ENCODE results near the gene DOK7.

The DOK7 gene

DNA sequence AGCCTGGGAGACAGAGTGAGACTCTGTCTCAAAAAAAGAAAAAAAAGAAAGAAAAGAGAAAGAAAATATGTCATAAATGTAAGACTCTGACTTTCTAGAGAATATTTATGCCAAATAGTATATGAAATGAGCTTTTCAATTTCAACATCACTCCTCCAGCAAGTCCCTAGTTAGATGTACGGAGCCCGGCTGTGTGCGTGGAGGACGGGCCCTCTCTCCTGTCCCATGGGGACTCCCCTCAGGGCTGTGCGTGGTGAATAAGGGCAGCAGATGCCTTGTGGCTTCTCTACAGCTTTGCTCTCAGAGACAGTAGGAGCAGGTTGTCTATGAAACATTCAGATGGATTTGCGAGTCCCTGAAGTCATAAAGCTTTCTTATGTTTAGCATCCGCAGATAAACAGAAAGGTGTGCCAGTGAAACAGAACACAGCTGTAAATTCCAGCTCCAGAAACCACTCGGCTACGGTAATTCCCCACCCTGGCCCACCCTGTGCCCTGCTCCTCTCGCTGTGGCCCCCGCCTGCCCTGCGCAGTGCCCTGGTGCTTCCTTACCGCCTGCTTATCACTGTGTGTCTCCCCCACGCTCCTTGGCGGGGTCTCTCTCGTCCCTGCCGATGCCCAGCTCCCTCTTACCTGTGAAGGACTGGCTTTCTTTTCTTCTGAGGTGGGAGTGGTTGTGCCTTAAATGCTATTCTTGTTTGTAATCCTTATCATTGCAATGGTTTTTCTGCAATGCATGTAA, 35.2 kb upstream of the DOK7 start:
- DNase-seq (ENCODE audit: low read depth): no peak

DNA sequence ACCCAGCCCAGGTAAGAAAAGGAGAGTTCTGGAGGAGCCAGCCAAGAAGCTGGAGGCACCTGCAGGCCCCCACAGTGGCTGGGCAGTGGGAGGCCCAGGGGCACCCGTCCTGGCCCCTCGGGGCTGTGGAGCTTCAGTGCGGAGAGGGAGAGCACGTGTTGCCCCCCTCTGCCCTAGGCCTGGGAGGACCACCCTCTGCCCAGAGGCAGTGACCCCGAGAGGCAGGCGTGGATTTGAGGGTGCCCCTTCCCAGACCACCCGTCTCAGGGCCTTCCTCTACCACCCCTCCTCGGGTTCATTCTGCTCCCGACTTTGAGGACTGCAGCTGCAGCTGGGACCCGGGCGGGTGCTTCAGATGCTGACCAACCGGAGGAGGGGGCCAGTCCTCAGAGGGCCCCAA, 33.5 kb upstream of the DOK7 start:
- DNase-seq (ENCODE audit: low read depth): no peak

DNA sequence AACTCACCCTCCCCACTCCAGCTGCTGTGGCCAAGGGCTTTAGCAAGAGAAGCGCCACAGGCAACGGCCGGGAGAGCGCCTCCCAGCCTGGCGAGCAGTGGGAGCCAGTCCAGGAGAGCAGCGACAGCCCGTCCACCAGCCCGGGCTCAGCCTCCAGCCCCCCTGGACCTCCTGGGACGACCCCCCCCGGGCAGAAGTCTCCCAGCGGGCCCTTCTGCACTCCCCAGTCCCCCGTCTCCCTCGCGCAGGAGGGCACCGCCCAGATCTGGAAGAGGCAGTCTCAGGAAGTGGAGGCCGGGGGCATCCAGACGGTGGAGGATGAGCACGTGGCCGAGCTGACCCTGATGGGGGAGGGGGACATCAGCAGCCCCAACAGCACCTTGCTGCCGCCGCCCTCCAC, 32.6 kb upstream of the DOK7 start:
- DNase-seq (ENCODE audit: low read depth): no peak

DNA sequence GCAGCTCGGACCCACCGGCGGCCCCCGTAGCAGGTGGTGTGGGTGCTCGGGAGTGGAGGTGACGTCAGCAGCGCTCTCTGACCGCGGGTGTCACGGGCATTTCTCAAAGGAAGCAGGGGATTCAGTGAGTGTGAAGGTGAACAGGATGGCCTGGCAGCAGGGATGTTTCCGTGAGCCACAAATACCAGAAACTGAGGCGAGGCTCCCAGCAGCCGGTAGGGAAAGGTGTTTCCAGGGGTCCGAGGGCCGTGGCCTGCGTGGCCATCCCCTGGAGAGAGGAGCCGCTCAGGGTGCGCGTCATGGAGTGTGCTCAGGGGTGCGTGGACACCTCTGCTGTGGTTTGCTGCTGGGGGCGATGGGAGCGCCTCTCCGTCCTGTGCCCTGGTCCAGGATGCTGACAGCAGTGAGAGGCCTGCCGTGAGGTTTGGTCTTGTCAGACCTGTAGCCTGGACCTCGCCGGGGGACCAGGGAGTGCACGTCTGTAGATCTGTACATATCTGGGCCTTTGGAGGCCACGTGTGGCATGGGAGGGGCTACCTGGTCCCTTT, 31.6 kb upstream of the DOK7 start:
- DNase-seq (ENCODE audit: low read depth): no peak

DNA sequence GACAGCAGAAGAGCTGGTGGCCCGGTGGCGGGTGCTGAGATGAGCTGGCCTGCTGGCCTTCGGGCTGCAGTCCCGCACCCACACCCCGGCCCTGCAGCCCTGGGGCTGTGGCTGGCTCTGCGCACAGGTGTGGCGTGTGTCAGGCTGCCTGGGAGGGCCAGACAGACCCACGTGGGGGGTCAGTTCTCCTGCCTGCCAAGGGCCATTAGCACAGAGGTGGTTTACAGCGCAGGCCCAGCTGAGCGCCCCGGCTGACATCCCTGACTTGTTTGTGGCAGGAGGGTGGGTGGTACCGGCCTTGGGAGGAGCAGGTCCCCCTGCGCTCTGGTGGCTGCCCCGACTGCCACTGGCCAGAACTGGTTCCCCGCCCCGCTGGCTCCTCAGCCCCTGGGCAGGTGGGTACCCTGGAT, 30.7 kb upstream of the DOK7 start:
- DNase-seq (ENCODE audit: low read depth): no peak

DNA sequence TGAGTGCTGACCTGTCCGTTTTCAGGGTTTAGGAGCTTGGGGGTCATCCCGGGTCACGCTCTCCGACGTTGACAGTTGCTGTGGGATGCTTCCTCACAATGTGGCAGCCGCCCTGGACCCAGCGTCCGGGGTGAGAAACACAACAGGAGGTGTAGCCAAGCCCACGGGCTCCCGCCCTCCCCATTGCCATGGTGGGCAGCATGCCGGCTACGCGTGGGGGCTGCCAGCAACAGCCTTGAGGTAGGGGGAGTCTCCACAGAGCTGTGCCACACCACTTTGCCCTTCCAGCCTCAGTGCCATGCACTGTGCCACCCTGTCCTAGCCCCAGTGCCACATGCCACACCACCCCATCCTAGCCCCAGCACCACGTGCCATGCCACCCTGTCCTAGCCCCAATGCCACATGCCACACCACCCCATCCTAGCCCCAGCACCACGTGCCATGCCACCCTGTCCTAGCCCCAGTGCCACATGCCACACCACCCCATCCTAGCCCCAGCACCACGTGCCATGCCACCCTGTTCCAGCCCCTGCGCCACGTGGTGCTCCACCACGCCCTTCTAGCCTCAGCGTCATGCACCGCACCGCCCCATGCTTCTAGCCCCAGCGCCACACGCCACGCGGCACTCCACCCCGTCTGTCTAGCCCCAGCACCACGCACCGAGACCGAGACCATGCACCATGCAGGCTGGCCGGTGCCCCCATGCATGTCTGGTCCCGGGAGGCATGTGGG, 29.8 kb upstream of the DOK7 start:
- no peak for DNase-seq (ENCODE audit: low read depth)

DNA sequence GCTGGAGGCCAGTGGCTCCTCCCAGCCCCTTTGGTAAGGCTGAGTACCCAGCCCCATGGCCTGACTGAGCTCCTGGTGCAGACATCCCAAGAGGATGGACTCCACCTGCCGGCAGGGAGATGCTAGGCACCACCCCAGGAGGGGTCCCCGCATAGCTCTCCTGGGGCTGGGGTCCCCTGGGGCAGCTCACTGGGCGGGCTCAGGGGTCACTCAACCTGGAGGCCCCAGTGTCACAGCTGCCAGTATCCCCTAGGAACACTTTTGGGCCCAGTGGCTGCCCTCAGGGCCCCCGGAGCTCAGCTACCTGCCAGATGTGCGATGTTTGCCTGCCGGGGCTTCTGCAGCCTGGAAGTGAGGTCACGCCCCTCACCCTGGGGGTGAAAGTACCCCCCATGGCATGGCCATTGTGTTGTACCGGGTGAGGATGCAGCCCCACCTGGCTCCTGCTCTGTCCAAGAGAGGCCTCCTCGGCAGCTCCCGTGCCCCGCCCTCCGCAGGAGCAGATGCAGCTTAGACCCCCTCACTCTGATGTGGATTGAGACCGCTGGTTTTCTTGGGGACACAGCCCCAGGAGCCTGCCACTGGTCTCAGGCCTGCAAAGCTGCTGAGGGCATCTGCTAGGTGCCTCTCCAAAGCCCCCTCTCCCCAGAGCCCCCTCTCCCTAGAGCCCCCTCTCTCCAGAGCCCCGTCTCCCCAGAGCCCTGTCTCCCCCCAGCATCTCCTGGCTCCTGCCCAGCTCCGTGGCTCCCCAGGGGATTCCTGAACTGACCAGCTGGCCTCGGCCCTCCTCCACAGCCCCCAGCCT, 28.0 kb upstream of the DOK7 start:
- DNase-seq (ENCODE audit: low read depth): no peak

DNA sequence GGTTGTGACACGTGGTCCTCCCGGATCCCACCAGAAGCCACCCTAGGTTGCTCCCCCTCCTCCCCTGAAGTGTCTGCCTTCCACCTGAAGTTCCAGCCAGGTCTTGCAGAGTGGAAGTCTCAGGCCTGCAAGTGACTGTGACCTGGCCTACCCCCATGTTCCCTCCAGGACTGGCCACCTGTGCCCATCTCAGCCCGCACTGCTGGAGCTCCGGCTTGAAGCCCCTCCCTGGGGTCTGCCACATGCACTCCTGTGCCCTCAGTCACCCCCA, 27.5 kb upstream of the DOK7 start:
- DNase-seq (ENCODE audit: low read depth): no peak

DNA sequence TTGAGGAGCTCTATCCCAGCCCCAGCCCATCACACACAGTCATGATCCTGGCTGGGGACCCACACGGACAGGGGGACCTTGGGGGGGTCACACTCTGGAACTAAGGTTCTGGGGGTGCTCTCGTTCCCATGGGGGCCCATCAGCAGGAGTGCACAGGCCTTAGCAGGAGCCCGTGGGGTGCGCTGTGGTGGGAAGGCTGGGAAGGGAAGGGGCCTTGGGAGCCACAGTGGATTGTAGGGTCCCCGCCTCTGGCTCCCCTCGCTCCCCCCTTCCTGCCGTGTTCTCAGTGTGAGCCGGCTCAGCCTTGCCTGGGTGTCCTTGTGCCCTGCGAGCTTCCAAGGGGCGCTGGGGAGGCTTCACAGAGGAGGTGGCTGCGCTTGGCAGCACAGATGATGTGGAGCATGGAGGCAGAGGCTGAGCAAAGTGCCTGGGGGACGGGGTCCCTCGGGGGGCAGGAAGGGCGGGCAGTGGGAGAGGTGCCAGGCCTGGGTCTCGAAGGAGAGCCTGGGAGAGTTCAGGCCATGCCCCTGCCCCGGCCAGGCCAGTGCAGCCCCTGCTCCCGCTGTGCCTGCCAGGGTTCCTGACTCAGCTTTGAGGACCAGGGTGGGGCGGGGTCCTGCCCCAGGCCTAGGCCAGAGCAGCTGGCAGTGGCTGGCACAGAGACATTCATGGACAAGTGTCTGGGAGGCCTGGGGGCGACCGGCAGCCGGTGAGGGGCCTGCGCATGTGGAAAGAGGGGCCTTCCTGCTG, 26.9 kb upstream of the DOK7 start:
- no peak for DNase-seq (ENCODE audit: low read depth)

DNA sequence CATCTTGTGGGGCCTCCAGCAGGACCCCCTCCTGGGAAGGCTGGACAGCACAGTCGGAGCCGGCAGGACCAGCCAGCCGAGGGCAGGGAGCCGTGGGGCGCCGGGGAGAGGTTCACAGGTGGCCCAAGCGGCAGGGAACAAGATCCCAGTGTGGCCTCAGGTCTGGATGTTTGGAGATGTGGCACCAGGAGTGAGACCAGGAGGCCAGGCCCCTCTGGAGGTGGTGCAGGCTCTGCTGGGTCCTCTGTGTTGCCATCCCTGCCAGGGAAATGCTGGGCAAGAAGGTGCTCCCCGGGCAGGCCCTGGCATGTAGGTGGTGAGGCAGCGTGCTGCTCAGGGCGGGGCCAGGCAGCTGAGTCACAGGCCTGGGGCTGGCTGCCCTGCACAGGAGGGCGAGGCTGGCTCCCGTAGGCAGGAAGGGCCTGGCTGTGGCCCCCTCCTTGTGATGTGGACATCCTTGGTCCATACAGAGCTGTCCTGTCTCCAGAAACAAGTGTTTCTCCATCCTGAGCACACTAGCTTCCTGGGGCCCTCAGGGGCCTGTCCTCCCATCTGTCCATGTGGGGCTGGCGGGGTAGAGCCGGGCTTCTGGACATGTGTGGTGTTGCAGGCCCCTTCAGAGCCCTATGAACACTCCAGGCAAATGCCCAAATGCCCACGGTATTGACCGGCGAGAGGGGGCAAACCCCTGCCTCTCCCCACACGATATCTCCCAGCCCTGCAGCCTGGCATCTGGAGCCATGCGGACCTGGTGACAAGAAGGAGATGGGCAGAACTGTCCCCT, 26.1 kb upstream of the DOK7 start:
- DNase-seq (ENCODE audit: low read depth): no peak

DNA sequence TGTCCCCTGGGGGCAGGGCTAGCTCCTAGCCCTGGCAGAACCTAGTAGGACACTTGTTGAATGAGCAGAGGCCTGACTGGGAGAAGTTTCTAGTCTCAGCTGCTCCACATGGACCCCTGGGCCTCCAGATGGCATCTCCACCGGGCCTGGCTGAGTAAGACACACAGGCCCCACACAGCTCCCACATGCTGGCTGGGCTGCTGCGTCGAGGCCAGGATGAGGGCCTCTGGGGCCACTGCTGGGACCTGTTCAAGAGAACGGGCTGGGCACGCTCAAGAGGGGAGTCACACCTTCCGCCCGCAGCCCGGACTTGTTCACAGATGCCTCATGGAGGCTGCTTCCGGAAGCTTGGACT, 25.5 kb upstream of the DOK7 start:
- no peak for DNase-seq (ENCODE audit: low read depth)

DNA sequence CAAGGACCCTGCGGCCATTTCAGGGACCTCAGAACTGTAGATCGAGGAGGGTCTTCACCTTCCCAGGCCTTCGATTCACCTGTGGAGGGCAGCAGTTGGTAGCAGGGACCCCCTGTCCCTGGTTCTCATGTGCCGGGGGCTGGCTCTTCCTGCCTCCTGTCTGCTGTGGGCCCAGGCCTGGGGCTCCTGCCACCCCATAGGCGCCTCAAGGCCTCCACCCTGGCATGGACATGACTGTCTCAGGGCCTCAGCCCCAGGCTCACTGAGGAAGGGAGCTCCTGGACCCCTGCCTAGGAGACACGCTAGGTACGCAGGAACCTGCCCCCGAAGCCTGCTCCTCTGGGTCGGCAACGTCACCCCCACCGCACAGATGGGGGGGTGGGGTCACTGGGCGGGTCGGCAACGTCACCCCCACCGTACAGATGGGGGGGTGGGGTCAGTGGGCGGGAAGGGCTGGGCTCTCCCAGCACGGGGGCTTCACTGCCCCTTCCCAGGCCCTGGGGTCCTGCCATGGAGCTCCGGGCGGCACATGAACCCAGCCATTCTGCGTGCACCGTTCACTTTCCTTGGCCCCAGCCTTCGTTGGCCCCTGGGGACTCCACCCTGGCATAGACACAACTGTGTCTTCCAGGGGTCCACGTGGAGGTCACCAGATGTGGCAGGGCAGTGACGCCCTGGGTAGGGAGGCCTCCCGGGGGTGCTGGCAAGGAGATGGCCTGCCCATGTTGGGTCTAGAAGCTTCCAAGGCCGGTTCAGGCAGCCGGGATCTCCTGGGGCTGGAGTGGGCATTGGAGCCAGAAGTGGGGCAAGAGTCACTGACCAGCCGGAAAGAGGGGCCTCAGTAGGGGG, 24.9 kb upstream of the DOK7 start:
- no peak for DNase-seq (ENCODE audit: low read depth)

DNA sequence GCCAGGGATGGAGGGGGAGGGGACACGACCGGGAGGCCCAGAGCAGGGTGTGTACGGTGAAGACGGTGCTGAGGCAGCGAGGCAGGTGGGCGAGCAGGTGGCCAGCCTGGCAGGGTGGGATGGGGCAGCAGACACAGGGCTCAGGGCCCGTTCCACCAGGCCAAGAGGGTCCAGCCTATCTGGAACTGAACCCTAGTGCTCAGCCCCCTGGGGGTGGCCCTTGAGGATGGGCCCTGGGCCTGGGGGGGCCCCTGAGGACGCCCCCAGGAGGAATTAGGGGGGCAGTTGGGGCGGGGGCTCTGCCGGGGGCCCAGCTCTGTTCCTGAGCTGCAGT, 24.3 kb upstream of the DOK7 start:
- DNase-seq (ENCODE audit: low read depth): no peak

DNA sequence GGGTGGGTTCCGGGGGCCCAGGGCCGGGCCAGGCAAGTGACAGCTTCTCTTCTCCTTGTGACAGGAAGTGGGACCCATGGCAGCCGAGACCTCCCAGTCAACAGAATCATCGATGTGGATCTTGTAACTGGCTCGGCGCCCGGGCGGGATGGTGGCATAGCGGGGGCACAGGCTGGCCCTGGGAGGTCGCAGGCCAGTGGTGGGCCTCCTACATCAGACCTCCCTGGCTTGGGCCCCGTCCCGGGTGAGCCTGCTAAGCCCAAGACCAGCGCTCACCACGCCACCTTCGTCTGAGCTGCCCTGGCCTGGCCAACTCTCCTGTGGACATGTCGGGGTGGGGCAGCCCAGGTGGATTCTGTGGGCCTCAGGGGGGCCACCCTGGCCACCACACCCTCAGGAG, 23.7 kb upstream of the DOK7 start:
- DNase-seq (ENCODE audit: low read depth): no peak

DNA sequence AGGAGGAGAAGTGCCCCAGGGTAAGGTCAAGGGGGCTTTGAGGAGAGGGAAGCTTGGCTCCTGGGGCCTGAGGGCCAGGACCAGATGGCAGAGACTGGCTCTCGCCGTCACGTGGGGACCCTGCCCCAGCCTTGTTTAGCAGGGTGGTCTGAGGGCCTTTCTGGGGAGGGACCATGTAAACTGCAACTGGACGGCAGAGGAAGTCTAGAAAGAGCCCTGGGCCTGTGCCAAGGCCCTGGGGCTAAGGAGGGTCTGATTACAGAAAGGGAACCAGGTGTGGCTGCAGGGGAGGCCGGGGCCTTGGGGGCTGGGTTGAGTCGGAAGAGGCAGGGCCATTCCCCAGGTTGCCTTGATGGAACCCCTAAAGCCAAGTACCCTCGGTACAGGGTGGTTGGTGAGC, 23.1 kb upstream of the DOK7 start:
- no peak for DNase-seq (ENCODE audit: low read depth)

DNA sequence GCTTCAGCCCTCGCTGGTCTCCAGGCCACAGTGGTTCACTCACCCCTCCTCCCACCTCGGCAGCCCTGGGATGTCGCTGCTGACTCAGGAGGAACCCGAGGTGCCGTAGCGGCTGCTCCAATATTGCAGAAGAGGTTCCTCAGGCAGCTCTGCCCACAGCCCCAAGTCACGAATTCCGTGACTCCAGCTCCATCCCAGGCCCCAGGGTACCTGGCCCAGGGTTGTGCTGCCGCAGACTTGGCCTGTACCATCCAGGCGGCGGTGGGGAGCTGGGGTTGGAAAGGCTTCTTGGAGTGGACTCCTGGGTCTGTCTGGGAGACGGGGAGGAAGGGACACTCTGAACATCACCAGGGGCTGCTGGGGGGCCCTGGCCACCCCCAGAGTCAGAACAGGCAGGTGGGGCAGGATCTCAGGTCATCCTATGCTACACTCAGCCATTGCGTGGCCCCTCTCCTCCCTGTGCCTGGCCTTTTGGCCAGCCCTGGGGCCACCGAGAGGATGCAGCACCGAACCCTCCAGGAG, 22.1 kb upstream of the DOK7 start:
- no peak for DNase-seq (ENCODE audit: low read depth)

DNA sequence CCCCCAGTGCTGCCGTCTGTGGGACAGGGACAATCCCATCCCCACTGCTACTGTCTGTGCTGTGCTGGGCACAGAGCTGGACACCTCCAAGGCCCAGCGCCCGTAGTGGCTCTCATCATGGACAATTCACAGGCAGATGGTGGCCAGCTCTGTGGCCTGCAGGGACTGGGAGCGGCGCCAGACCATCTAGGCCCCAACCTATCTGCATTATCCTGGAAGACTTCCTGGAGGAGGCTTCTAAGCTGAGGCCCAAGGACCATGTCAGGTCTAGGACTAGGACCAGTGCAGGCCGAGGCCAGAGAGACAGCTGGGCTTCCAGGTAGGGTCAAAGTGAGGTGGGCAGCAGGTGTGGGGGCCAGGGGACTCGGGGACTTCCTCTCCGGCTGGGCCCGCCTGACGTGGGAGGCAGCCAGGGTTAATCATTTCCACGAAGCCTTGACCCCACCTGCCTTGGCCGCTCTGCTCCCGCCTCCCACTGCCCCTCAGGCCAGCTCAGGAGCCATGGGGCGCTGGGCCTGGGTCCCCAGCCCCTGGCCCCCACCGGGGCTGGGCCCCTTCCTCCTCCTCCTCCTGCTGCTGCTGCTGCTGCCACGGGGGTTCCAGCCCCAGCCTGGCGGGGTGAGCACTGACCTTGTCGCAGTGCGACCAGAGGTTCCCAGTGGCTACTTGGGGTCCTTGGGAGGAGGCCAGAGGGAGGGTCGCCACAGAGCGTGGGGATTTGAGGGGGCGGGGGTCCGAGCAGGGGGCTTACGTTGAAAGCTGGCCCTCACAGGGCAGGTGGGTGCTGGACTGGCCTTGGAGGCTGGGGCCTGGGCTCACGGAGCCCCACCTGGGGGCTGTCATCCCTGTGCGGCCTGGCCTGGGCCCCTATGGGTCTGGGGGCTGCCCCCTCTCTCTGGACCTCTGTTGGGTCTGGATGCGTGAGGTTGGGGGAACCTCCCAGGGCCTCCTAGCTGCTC, 21.3 kb upstream of the DOK7 start, which contains the start of gene HGFAC:
TSS of gene HGFAC (plus strand) at position 468 of the 959 bp plus-strand sequence. CDS start at position 502, 34 bp downstream.
- no peak for DNase-seq (ENCODE audit: low read depth)

DNA sequence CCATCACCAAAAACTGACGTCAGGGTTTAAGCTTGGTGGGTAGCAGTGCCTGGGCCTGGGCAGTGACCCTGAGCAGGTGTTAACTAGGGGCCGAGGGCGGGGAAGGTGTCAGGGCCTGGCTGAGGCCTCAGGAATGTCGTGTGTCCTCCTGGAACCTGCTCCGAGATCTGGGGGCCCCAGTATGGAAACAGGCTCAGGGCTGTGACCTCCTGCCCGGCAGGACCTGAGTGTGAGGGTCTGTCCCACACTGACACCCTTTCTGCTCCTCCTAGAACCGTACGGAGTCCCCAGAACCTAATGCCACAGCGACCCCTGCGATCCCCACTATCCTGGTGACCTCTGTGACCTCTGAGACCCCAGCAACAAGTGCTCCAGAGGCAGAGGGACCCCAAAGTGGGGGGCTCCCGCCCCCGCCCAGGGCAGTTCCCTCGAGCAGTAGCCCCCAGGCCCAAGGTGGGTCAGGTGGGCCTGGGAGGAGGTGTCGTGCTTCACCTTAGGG, 20.6 kb upstream of the DOK7 start:
- DNase-seq (ENCODE audit: low read depth): no peak
